Kidney epithelial cell (primary cell): ENCODE measurements around the gene FKRP. TPM values are rescaled to one million over a fixed set of nuclear protein-coding genes. Genes with fewer than 3 reads are reported as not detected.

Source experiments
- DNase-seq: peaks from one replicate; pipeline ENCODE4 v3.0.0-alpha.2; 2010; ENCODE audit warnings: low read depth
- H3K27me3 ChIP-seq: 2 replicates; pipeline ENCODE4 v1.6.0; 2011; ENCODE audit warnings: low read length; ENCODE audit not compliant: control insufficient read depth, insufficient read depth
- H3K36me3 ChIP-seq: 2 replicates; pipeline ENCODE4 v1.5.1; 2011; ENCODE audit warnings: low read length; ENCODE audit not compliant: control insufficient read depth, insufficient read depth
- H3K4me3 ChIP-seq: 2 replicates; pipeline ENCODE4 v1.5.1; 2011; ENCODE audit warnings: low read depth, mild to moderate bottlenecking, control low read depth, low read length
- total RNA-seq: library from RNA; depleted of rRNA; stranded (reverse); fragments of >200 nt; gene quantifications from 2 replicates; pipeline ENCODE4 v1.2.3, GENCODE V29; 2015
- TF ChIP-seq, protein P1 (sequence below): IDR thresholded peaks from 2 replicates; pipeline ENCODE4 v1.5.1; 2011; ENCODE audit warnings: mild to moderate bottlenecking, moderate library complexity, low read length, control low read depth, inconsistent platforms; ENCODE audit not compliant: insufficient read depth, poor library complexity, severe bottlenecking

The FKRP gene
- total RNA-seq, 1 donor from 2014 or later = 25.7 TPM

DNA sequence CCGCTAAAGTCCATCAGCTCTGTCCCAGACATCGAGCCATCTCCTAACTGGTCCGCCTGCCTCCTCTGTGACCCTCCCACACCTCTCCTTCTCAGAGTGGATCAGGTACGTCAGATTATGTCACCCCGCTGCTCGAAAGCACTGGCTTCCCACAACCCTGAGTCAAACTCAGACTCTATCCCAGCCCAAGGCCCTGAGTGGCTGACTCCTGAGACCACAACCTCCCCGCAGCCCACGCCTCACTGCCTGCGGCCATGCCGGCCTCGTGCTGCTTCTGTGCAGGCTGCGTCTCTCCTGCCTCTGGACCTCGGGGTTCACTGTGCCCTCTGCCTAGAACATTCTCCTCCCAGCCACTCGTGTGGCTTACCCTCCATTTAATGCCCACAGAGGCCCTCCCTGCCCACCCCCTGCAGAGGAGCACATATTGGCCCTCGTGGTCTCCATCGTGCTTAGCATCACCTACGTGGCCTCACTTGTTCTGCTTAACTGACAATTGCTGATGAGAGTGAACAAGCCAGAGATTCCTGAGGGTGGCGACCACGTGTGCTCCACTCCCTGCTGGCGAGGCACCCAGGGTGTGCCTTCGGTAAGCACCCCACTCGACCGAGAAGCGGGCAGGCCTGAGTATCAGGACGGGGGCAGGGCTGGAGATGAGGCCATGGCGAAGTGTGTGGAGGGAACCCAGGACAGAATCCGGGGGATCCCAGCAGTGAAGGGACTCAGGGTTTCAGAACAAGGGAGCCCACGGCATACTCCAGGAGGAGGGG is 13.5 kb upstream of the FKRP start:
- H3K36me3 ChIP-seq = peaks cover 10% of the 10 kb centered on the region
- TF ChIP-seq, protein P1, sequence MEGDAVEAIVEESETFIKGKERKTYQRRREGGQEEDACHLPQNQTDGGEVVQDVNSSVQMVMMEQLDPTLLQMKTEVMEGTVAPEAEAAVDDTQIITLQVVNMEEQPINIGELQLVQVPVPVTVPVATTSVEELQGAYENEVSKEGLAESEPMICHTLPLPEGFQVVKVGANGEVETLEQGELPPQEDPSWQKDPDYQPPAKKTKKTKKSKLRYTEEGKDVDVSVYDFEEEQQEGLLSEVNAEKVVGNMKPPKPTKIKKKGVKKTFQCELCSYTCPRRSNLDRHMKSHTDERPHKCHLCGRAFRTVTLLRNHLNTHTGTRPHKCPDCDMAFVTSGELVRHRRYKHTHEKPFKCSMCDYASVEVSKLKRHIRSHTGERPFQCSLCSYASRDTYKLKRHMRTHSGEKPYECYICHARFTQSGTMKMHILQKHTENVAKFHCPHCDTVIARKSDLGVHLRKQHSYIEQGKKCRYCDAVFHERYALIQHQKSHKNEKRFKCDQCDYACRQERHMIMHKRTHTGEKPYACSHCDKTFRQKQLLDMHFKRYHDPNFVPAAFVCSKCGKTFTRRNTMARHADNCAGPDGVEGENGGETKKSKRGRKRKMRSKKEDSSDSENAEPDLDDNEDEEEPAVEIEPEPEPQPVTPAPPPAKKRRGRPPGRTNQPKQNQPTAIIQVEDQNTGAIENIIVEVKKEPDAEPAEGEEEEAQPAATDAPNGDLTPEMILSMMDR = no peak
- peak; percentile 70 for DNase-seq
- no peaks in the 10 kb centered on the region for H3K27me3 ChIP-seq
- H3K4me3 ChIP-seq = no peak overlapping the region

DNA sequence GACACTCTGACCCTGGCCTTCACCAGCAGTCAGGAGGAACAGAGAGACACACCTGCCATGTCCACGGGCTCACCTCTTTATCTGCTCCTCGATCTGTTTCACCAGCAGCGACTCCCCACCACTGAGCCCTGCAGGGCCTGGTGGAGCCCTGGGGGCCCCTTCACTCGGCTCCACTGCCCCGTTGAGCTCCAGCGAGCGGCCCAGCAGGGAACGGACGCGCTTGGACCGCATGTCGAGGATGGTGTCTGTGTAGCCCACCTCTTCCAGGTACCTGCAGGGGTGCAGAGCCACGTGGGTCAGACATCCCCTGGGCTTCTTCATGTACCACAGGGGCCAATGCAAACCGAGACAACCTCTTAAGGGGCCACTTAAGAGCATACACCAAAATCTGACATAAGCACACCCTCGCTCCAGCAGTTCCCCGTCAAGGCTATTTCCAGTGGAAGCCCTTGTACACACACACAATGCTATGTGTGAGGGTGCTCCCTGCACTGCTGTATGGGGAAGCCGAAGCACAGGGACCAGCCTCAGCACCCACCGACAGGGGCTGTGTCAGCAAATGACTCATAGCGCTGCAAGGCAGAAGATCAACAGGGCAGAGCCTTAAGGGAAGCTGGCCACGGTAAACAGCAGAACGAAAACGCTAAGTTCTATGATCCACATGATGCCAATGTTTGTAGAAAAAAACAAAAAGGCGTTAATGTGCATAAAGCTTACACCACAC is 12.7 kb upstream of the FKRP start:
- no peak for DNase-seq
- H3K36me3 ChIP-seq = peaks cover 10% of the 10 kb centered on the region

DNA sequence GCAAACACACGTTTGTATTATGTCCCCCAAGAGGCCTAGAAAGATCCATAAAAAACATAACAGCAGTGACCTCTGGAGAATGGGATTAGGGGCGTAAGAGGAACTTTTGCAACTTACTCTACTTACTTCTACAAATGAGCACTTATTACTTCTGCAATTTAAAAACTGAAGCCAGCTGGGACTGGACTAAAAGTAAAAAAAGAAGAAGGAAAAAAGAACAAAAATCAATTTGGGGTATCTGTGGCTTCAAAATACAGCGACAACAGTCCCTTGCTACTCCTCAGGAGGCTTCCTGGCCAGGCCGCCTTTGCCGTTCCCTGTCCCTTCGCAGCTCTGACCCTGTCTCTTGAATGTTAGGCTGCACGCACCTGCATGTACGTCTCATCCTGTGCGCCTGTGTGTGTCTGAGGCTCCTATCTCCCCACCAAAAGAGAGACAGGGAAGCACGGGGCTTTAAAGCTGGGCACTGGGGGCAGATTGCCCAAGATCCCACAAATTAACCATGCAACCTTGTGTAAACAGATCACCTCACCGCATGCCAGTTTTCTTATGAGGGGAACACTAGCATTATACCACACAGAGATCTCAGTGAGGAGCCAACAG is 12.1 kb upstream of the FKRP start:
- no peak for DNase-seq
- TF ChIP-seq, protein P1 = no peak
- Histone ChIP-seq H3K4me3 (no peak overlapping the region), H3K36me3 (peaks cover 12% of the 10 kb centered on the region), H3K27me3 (no peaks in the 10 kb centered on the region)

More for the DNA sequence above, 12.7 kb upstream of the FKRP start:
- Histone ChIP-seq H3K27me3 (no peaks in the 10 kb centered on the region), H3K4me3 (no peak overlapping the region)
- TF ChIP-seq, protein P1 = no peak

DNA sequence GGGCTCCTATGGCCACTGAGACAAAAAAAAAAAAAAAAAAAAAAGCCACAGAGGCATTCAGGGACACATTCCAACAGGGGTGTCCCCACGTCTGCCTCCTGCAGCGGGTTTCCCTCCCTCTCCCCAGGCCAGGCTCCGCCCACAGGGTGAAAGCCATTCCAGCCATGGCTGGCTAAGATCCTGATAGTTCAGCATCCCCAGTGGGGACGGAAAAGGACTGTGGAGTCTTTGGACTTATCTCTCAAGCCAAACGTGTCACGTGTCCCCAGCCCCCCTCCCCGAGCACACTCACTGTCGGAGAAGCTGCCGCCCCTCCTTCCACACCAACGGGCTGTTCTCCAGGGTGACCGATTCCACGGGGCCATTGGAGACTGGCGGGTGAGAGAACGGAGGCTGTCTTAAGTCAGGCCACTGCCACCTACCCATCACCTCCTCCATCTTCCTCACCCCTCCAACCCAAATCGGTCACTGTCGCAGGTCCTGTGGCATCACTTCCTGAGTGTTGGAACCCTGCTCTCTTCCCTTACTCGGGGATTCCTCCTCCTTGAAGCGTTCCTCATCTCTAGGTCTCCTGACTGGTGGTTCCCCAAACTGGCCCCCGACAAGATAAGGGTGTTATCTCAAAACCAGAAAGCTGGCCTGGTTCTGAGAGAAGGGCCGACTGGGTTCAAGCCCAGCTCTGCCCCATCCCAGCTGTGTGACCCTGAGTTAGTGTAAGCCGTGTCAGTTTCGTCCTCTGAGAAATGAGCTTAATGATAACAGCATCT is 9.1 kb upstream of the FKRP start:
- TF ChIP-seq, protein P1 = no peak
- H3K36me3 ChIP-seq = peaks cover 6% of the 10 kb centered on the region
- H3K27me3 ChIP-seq = no peaks in the 10 kb centered on the region
- DNase-seq = no peak
- H3K4me3 ChIP-seq = no peak overlapping the region

DNA sequence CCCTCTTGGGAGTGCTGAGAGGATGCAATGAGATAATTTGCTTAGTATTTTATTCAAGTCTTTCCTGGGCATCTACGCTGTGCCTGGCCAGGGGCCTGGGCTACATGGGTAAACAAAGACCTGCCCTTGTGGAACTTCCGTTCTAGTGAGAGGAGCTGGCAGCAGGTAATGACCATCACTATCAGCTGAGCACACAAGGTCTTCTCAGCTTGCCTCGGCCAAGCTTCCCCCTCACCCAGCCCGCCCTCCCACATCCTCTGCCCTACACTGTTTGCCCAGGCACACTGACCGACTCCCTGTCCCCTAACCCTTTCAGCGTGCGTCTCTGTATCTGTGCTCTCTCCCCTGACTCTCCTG is 8.6 kb upstream of the FKRP start:
- Histone ChIP-seq H3K4me3 (no peak overlapping the region), H3K36me3 (peaks cover 6% of the 10 kb centered on the region), H3K27me3 (no peaks in the 10 kb centered on the region)
- no peak for DNase-seq
- TF ChIP-seq, protein P1 = no peak
